Loucy (cell line): Measurements from ENCODE around the gene SOX8.

Experiments used
- H2AFZ ChIP-seq: fragments of 200-600 bp; sonication (generic); 2 replicates; pipeline ENCODE4 v1.6.0; 2016; ENCODE audit warnings: antibody characterized with exemption, mild to moderate bottlenecking, low read length, moderate library complexity
- H3F3A ChIP-seq: fragments of 200-600 bp; 2 replicates; pipeline ENCODE4 v1.6.0; 2016; ENCODE audit warnings: antibody characterized with exemption, low read depth, mild to moderate bottlenecking
- H3K27me3 ChIP-seq: fragments of 200-600 bp; sonication (generic); 2 replicates; pipeline ENCODE4 v1.6.1; 2014; ENCODE audit warnings: low read length, mild to moderate bottlenecking; ENCODE audit not compliant: insufficient read depth, poor library complexity, severe bottlenecking
- H3K36me3 ChIP-seq: fragments of 200-600 bp; sonication (generic); 2 replicates; pipeline ENCODE4 v1.6.1; 2016; ENCODE audit warnings: low read length; ENCODE audit not compliant: insufficient read depth
- H3K4me1 ChIP-seq: fragments of 200-600 bp; sonication (generic); 2 replicates; pipeline ENCODE4 v1.5.1; 2014; ENCODE audit warnings: low read length, mild to moderate bottlenecking; ENCODE audit not compliant: insufficient read depth, poor library complexity, severe bottlenecking
- H3K4me2 ChIP-seq: fragments of 200-600 bp; sonication (generic); 2 replicates; pipeline ENCODE4 v1.6.0; 2014; ENCODE audit warnings: antibody characterized with exemption, low read length, low read depth, mild to moderate bottlenecking; ENCODE audit not compliant: poor library complexity, severe bottlenecking
- H3K4me3 ChIP-seq: fragments of 200-600 bp; sonication (generic); 2 replicates; pipeline ENCODE4 v1.5.1; 2014; ENCODE audit warnings: low read length, mild to moderate bottlenecking, mixed read lengths; ENCODE audit not compliant: poor library complexity, severe bottlenecking
- H3K79me2 ChIP-seq: fragments of 200-600 bp; sonication (generic); 2 replicates; pipeline ENCODE4 v1.6.1; 2014; ENCODE audit warnings: low read length; ENCODE audit not compliant: insufficient read depth
- H3K9ac ChIP-seq: fragments of 200-600 bp; sonication (generic); 2 replicates; pipeline ENCODE4 v1.6.0; 2014; ENCODE audit warnings: mild to moderate bottlenecking, low read depth, low read length, moderate library complexity; ENCODE audit not compliant: poor library complexity, severe bottlenecking
- H3K9me2 ChIP-seq: fragments of 200-600 bp; sonication (generic); replicated peaks from 2 replicates; pipeline ENCODE4 v1.6.1; 2016; ENCODE audit warnings: low read depth, low read length, mixed read lengths
- H3K9me3 ChIP-seq: fragments of 200-600 bp; sonication (generic); 2 replicates; pipeline ENCODE4 v1.6.1; 2014; ENCODE audit warnings: mild to moderate bottlenecking, antibody characterized with exemption, low read length, low read depth; ENCODE audit not compliant: insufficient read depth
- H4K20me1 ChIP-seq: fragments of 200-600 bp; sonication (generic); 2 replicates; pipeline ENCODE4 v1.6.0; 2014; ENCODE audit warnings: antibody characterized with exemption, low read length, mild to moderate bottlenecking; ENCODE audit not compliant: insufficient read depth, poor library complexity, severe bottlenecking
- CTCF ChIP-seq: fragments of 200-600 bp; sonication (generic); conservative IDR thresholded peaks from 2 replicates; pipeline ENCODE4 v1.5.1; 2014; ENCODE audit warnings: mild to moderate bottlenecking, antibody characterized with exemption, low read length
- EZH2phosphoT487 ChIP-seq: fragments of 200-600 bp; IDR thresholded peaks from 2 replicates; pipeline ENCODE4 v1.6.1; 2018; ENCODE audit warnings: antibody characterized with exemption, mild to moderate bottlenecking, moderate library complexity, borderline replicate concordance

The SOX8 gene

GRCh38 chr16:1028056-1028455, 46.5 kb downstream of the SOX8 start:
- Histone ChIP-seq H3F3A (no peaks in the 10 kb centered on the region), H3K4me1 (no peaks in the 10 kb centered on the region), H4K20me1 (no peaks in the 10 kb centered on the region), H3K27me3 (no peaks in the 10 kb centered on the region), H3K79me2 (no peaks in the 10 kb centered on the region), H2AFZ (no peak overlapping the region), H3K4me2 (no peak overlapping the region), H3K9me2 (no peaks in the 10 kb centered on the region), H3K9ac (no peak overlapping the region), H3K4me3 (no peak overlapping the region), H3K36me3 (no peaks in the 10 kb centered on the region), H3K9me3 (peaks cover 3% of the 10 kb centered on the region; the same call in 1 of the 2 replicates)
- TF ChIP-seq CTCF (no peak), EZH2phosphoT487 (no peak)

DNA sequence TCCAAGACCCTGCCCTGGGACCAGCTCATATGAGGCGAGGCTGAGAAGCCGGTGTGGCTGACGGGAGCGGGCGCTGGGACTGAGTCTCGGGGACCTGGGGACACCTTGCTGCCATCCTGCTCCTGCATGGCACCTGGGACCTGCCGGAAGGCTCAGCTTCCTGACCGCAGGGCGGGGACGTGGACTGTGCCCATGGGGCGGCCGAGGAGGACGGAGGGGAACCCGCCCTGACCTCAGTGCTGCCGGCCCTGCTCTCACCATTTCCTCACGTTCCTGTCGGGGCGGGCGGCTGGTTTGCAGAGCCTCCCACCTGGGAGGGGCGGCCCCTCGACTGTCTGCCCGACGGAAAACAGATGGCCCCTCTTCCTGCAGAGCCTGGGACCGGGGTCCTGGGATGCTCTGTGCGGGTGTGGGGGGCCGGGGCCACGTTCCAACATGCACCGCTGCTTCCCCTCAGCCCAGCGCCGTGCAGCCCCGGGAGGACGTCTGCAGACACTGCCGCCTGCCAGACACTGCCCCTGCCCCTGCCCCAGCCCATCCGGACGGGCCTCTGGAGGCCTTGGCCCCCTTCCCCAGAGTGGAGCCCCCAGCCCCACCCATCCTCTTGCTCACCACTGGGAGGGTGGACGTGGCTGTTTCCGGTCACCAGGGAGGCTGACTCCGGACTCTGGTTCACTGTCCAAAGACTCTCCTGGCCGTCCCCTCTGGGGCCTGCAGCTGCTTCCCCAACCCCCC, 47.1 kb downstream of the SOX8 start:
- Histone ChIP-seq H3K4me3 (no peak overlapping the region), H3F3A (no peaks in the 10 kb centered on the region)

DNA sequence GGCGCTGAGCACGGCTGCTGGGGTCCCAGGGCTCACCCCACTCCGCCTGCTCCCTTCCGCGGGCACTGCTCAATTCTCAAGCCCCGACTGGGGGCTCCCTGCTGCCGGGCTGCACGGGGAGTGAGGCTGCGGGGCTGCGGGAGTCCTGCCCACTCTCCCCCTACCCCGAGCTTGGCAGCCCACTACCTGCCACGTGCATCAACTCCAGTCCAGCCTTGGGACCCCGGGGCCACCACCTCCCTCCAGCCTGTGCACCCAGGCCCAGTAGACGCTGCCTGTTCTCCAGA, 47.6 kb downstream of the SOX8 start:
- TF ChIP-seq CTCF = no peak
- TF ChIP-seq EZH2phosphoT487 = no peak
- H3K4me3 ChIP-seq = no peak overlapping the region
- H3K4me2 ChIP-seq = no peak overlapping the region
- H3K9ac ChIP-seq = no peak overlapping the region
- no peaks in the 10 kb centered on the region for H3K9me2 ChIP-seq
- H3K9me3 ChIP-seq = peaks cover 3% of the 10 kb centered on the region; the same call in 1 of the 2 replicates
- no peaks in the 10 kb centered on the region for H3K27me3 ChIP-seq
- H3K36me3 ChIP-seq = no peaks in the 10 kb centered on the region
- H2AFZ ChIP-seq = no peak overlapping the region
- no peaks in the 10 kb centered on the region for H3K79me2 ChIP-seq
- H4K20me1 ChIP-seq = no peaks in the 10 kb centered on the region
- no peaks in the 10 kb centered on the region for H3K4me1 ChIP-seq
- no peaks in the 10 kb centered on the region for H3F3A ChIP-seq

More for the DNA sequence above, 47.1 kb downstream of the SOX8 start:
- Histone ChIP-seq H3K9me2 (no peaks in the 10 kb centered on the region), H3K9ac (no peak overlapping the region), H3K79me2 (no peaks in the 10 kb centered on the region), H3K27me3 (no peaks in the 10 kb centered on the region), H3K36me3 (no peaks in the 10 kb centered on the region), H4K20me1 (no peaks in the 10 kb centered on the region), H3K9me3 (peaks cover 3% of the 10 kb centered on the region; the same call in 1 of the 2 replicates), H3K4me2 (no peak overlapping the region), H3K4me1 (no peaks in the 10 kb centered on the region), H2AFZ (no peak overlapping the region)
- no peak for TF ChIP-seq EZH2phosphoT487
- no peak for TF ChIP-seq CTCF
